ENCODE data around the gene CD207.
"Not testable (repeated sequence)": the region's sequence is repeated elsewhere in the genome, so short reads cannot be mapped to it uniquely, and the experiment has no call there.

CD207 gene

GRCh38 chr2:70835643-70836042 is at the start of gene CD207:
Gene CD207 (minus strand): TSS chr2:70835816. CDS start chr2:70835776, 40 bp downstream.
- DNase-seq, result no peak

GRCh38 chr2:70878543-70878942 is 42.9 kb upstream of the CD207 start:
- not testable (repeated sequence) for DNase-seq

GRCh38 chr2:70876138-70876537 is 40.5 kb upstream of the CD207 start:
- not testable (repeated sequence) for DNase-seq

- no peak for DNase-seq
These were observed 37.9 kb upstream of the CD207 start for GRCh38 chr2:70873541-70873940.

GRCh38 chr2:70871398-70872211 is 36.0 kb upstream of the CD207 start:
- DNase-seq, result peak; percentile 63 to 77

GRCh38 chr2:70870790-70871189 is 35.2 kb upstream of the CD207 start:
- no peak for DNase-seq

GRCh38 chr2:70868970-70869369 is 33.4 kb upstream of the CD207 start:
- no peak for DNase-seq

- DNase-seq, result peak; percentile 50 to 68
These were observed 26.4 kb upstream of the CD207 start for GRCh38 chr2:70861777-70862625.

GRCh38 chr2:70855667-70856066 is 20.1 kb upstream of the CD207 start:
- DNase-seq, result no peak

GRCh38 chr2:70854411-70854810 is 18.8 kb upstream of the CD207 start:
- DNase-seq, result no peak

- DNase-seq, result no peak
These were observed 17.2 kb upstream of the CD207 start for GRCh38 chr2:70852824-70853223.

GRCh38 chr2:70851704-70852103 is 16.1 kb upstream of the CD207 start:
- DNase-seq, result no peak

GRCh38 chr2:70850925-70851324 is 15.3 kb upstream of the CD207 start:
- DNase-seq, result no peak

GRCh38 chr2:70842401-70842800 is 6.8 kb upstream of the CD207 start:
- no peak for DNase-seq

GRCh38 chr2:70837980-70838925 is 2.6 kb upstream of the CD207 start:
- no peak for DNase-seq

GRCh38 chr2:70834881-70835280 is 735 bp downstream of the CD207 start:
- no peak for DNase-seq

- DNase-seq, result no peak
These were observed 1.5 kb downstream of the CD207 start for GRCh38 chr2:70834106-70834505.

GRCh38 chr2:70833246-70833645 is 2.4 kb downstream of the CD207 start:
- DNase-seq, result no peak

- DNase-seq, result no peak
These were observed 3.2 kb downstream of the CD207 start for GRCh38 chr2:70832386-70832785.

- DNase-seq, result no peak
These were observed 3.8 kb downstream of the CD207 start for GRCh38 chr2:70831861-70832260.

GRCh38 chr2:70830366-70830765 is 5.2 kb downstream of the CD207 start:
- DNase-seq, result no peak

GRCh38 chr2:70829916-70830315 is 5.7 kb downstream of the CD207 start:
- DNase-seq, result no peak
